ENCODE measurements around the gene PPP2R3B.

DNA sequence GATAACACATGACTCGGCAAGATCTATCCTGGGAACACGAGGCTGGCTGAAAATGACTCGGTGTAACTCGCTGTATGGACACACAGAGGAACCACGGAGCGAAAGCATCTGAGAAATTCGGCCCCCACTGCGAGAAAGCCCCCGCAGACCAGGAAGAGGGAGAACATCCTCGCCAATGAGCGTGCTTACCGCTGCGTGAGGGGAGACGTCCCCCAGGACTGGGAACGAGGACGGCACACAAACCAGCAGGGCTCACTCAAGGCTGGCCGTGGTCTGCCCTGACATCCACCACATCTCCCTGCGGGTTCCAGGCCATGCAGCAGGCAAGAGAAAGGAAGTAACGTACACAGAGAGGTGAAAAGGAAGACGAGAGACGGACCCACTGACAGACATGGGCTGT lies 50.5 kb downstream of the PPP2R3B start:
- TF ChIP-seq, protein P1, sequence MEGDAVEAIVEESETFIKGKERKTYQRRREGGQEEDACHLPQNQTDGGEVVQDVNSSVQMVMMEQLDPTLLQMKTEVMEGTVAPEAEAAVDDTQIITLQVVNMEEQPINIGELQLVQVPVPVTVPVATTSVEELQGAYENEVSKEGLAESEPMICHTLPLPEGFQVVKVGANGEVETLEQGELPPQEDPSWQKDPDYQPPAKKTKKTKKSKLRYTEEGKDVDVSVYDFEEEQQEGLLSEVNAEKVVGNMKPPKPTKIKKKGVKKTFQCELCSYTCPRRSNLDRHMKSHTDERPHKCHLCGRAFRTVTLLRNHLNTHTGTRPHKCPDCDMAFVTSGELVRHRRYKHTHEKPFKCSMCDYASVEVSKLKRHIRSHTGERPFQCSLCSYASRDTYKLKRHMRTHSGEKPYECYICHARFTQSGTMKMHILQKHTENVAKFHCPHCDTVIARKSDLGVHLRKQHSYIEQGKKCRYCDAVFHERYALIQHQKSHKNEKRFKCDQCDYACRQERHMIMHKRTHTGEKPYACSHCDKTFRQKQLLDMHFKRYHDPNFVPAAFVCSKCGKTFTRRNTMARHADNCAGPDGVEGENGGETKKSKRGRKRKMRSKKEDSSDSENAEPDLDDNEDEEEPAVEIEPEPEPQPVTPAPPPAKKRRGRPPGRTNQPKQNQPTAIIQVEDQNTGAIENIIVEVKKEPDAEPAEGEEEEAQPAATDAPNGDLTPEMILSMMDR (IDR thresholded peaks at IDR 0.05), result no peak
- no peak for TF ChIP-seq EZH2 (IDR thresholded peaks at IDR 0.05)
